GM15510 (cell line): ENCODE data around the gene ITGB2.
A peak's percentile ranks its signal among the peaks of the same experiment; 100 is the strongest.

Experiments used
- POLR2A ChIP-seq: IDR thresholded peaks from 3 replicates; pipeline ENCODE4 v1.6.1; 2011; ENCODE audit warnings: borderline replicate concordance; ENCODE audit not compliant: insufficient read length; ENCODE audit errors: extremely low read depth

ITGB2 gene

GRCh38 chr21:44938772-44939531 is 18.3 kb upstream of the ITGB2 start:
- TF ChIP-seq POLR2A, result no peak

DNA sequence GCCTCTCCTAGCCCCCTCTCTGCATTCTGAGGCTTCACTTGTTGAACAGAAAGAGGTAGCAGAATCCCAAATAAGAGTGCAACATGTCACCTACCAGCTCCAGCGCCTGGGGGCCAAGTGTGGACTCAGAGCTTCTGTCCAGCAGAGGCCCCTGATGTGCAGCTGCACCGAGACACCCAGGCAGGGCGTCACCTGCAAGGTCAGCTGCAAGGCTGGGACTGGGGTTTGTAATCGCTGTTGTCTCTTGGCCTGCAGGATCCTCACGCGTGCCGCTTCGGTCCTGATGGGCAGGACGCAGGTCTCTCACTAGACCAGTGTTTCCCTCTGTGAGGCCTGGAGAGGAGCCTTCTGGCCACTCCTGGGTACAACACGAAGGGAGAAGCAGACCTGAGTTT is 14.8 kb upstream of the ITGB2 start:
- TF ChIP-seq POLR2A, result no peak

GRCh38 chr21:44934797-44935532 is 14.3 kb upstream of the ITGB2 start:
- TF ChIP-seq POLR2A, result no peak

GRCh38 chr21:44934276-44934675 is 13.6 kb upstream of the ITGB2 start:
- TF ChIP-seq POLR2A, result no peak

DNA sequence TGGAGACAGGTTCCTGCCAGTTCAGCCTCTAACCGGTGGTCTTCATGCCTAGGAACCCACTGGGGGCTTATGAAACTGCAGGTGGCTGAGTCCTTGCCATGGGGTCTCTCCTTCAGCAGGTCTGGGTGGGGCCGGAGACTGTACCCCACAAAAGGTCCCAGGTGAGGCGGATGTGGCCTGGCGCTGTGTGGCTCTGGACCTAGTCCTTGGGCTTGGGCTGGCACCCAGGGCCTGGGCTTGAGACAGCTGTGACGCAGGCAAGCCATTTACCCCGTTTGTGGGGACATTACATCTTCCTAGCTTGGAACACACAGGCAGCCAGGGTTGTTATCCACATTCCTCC is 13.2 kb upstream of the ITGB2 start:
- TF ChIP-seq POLR2A, result no peak

DNA sequence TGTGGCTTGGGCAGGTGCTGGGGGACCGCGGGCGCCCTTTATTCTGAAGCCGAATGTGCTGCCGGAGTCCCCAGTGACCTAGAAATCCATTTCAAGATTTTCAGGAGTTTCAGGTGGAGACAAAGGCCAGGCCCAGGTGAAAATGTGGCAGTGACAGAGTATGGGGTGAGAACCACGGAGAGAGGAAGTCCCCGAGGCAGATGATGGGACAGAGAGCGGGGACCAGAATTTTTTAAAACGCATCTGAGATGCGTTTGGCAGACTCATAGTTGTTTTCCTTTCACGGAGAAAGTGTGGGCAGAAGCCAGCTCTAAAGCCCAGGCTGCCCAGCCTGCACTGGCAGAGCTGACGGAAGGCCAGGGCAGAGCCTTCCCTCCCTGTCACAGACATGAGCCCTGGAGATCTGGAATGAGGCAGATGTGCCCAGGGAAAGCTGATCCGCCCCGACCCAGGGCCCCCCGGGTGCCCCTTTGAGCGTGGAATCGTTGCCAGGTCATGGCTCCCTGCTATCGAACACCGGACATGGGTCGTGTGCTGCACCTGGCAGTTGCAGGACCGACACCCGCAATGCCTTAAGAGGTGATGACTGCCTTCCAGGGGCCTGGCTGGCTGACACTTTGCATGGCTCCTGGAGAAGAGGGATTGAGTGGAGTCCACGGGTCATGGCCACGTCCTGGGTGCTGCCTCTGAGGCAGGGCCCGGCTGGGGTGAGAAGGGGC is 12.7 kb upstream of the ITGB2 start:
- TF ChIP-seq POLR2A, result no peak

- peak; percentile 5 for TF ChIP-seq POLR2A
These were observed 11.9 kb upstream of the ITGB2 start for GRCh38 chr21:44932408-44933181.

- TF ChIP-seq POLR2A, result no peak
These were observed 11.1 kb upstream of the ITGB2 start for GRCh38 chr21:44931501-44932407.

- peak; percentile 65 for TF ChIP-seq POLR2A
These were observed 10.4 kb upstream of the ITGB2 start for GRCh38 chr21:44931137-44931500.

DNA sequence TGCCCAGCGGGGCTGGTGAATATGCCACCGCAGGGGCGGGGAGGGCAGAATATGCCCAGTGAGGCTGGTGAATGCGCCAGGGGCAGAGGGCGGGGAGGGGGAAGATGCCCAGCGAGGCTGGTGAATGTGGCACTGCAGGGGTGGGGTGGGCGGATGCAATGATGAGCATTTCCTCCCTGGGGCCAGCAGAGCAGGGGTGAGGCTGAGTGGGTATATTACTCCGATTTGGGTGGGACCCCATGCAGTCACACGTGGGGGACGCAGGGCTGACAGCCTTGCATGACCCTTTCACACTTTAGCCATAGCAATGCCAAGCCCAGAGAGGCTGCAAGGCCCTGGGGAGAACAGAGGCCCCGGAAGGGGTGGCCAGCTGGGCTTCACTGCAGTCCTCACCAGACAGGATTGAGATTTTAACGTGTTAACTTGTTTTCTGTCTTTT is 9.9 kb upstream of the ITGB2 start:
- peak; percentile 18 for TF ChIP-seq POLR2A

GRCh38 chr21:44929799-44930542 is 9.3 kb upstream of the ITGB2 start:
- no peak for TF ChIP-seq POLR2A

GRCh38 chr21:44929242-44929798 is 8.6 kb upstream of the ITGB2 start:
- no peak for TF ChIP-seq POLR2A
